Measurements from ENCODE around the gene CCDC127.
"Not testable (repeated sequence)": the region's sequence is repeated elsewhere in the genome, so short reads cannot be mapped to it uniquely, and the experiment has no call there.

CCDC127 gene

GRCh38 chr5:166441-167372, 51.2 kb downstream of the CCDC127 start:
- no peak for TF ChIP-seq CTCF (IDR thresholded peaks at IDR 0.05; ENCODE audit: insufficient read depth, low read length, poor library complexity, severe bottlenecking)

GRCh38 chr5:164783-165182, 53.2 kb downstream of the CCDC127 start:
- not testable (repeated sequence) for H3K36me3 ChIP-seq (ENCODE audit: control insufficient read depth, insufficient read depth, low read length); H3K27me3 ChIP-seq (replicated peaks; ENCODE audit: control insufficient read depth, insufficient read depth, low read length); DNase-seq (ENCODE audit: extremely low read depth, insufficient read length); H3K4me3 ChIP-seq (replicated peaks; ENCODE audit: low read depth, low read length)

More at GRCh38 chr5:166441-167372, 51.2 kb downstream of the CCDC127 start:
- Histone ChIP-seq H3K4me3 (replicated peaks; ENCODE audit: low read depth, low read length) (no peak overlapping the region), H3K36me3 (ENCODE audit: control insufficient read depth, insufficient read depth, low read length) (no peaks in the 10 kb centered on the region), H3K27me3 (replicated peaks; ENCODE audit: control insufficient read depth, insufficient read depth, low read length) (no peaks in the 10 kb centered on the region; the same call in 1 of the 2 replicates)
- DNase-seq (ENCODE audit: extremely low read depth, insufficient read length) = no peak

- DNase-seq (ENCODE audit: extremely low read depth, insufficient read length) = no peak
- no peak overlapping the region for H3K4me3 ChIP-seq (replicated peaks; ENCODE audit: low read depth, low read length)
Observed at GRCh38 chr5:164244-164643, 53.7 kb downstream of the CCDC127 start.

GRCh38 chr5:163841-164240, 54.1 kb downstream of the CCDC127 start:
- no peak for TF ChIP-seq CTCF (IDR thresholded peaks at IDR 0.05; ENCODE audit: insufficient read depth, low read length, poor library complexity, severe bottlenecking)
- no peaks in the 10 kb centered on the region; the same call in 1 of the 2 replicates for H3K27me3 ChIP-seq (replicated peaks; ENCODE audit: control insufficient read depth, insufficient read depth, low read length)
- DNase-seq (ENCODE audit: extremely low read depth, insufficient read length) = no peak
- no peaks in the 10 kb centered on the region for H3K36me3 ChIP-seq (ENCODE audit: control insufficient read depth, insufficient read depth, low read length)
- no peak overlapping the region for H3K4me3 ChIP-seq (replicated peaks; ENCODE audit: low read depth, low read length)

More at GRCh38 chr5:164244-164643, 53.7 kb downstream of the CCDC127 start:
- no peak for TF ChIP-seq CTCF (IDR thresholded peaks at IDR 0.05; ENCODE audit: insufficient read depth, low read length, poor library complexity, severe bottlenecking)
- no peaks in the 10 kb centered on the region; the same call in 1 of the 2 replicates for H3K27me3 ChIP-seq (replicated peaks; ENCODE audit: control insufficient read depth, insufficient read depth, low read length)
- no peaks in the 10 kb centered on the region for H3K36me3 ChIP-seq (ENCODE audit: control insufficient read depth, insufficient read depth, low read length)

- TF ChIP-seq CTCF (IDR thresholded peaks at IDR 0.05; ENCODE audit: insufficient read depth, low read length, poor library complexity, severe bottlenecking) = no peak
- no peak for DNase-seq (ENCODE audit: extremely low read depth, insufficient read length)
- no peaks in the 10 kb centered on the region for H3K36me3 ChIP-seq (ENCODE audit: control insufficient read depth, insufficient read depth, low read length)
- no peaks in the 10 kb centered on the region; the same call in 1 of the 2 replicates for H3K27me3 ChIP-seq (replicated peaks; ENCODE audit: control insufficient read depth, insufficient read depth, low read length)
- H3K4me3 ChIP-seq (replicated peaks; ENCODE audit: low read depth, low read length) = no peak overlapping the region
Observed at GRCh38 chr5:163338-163620, 54.7 kb downstream of the CCDC127 start.

GRCh38 chr5:162565-163337, 55.2 kb downstream of the CCDC127 start:
- Histone ChIP-seq H3K4me3 (replicated peaks; ENCODE audit: low read depth, low read length) (no peak overlapping the region), H3K27me3 (replicated peaks; ENCODE audit: control insufficient read depth, insufficient read depth, low read length) (no peaks in the 10 kb centered on the region; the same call in 1 of the 2 replicates), H3K36me3 (ENCODE audit: control insufficient read depth, insufficient read depth, low read length) (no peaks in the 10 kb centered on the region)
- TF ChIP-seq CTCF (IDR thresholded peaks at IDR 0.05; ENCODE audit: insufficient read depth, low read length, poor library complexity, severe bottlenecking) = no peak
- DNase-seq (ENCODE audit: extremely low read depth, insufficient read length) = no peak

Data from GM06990 (cell line).